Measurements from ENCODE around the gene GDPD2. TPM values are rescaled to one million over a fixed set of nuclear protein-coding genes. Genes with fewer than 3 reads are reported as not detected.
A peak's percentile ranks its signal among the peaks of the same experiment; 100 is the strongest.

The GDPD2 gene
- total and polyA plus RNA-seq, 2 donors (not counting 3 experiments of a cell fraction or from before 2014, with no cell fraction given) = 0.08 to 0.29 TPM

- Histone ChIP-seq H3K9ac (replicated peaks; ENCODE audit: extremely low read depth, insufficient read depth, low read length) (peak overlapping the region; percentile 79), H3K9me1 (replicated peaks; ENCODE audit: control insufficient read depth, extremely low read depth, insufficient read depth, low read length) (no peaks in the 10 kb centered on the region), H3K9me3 (replicated peaks; ENCODE audit: control insufficient read depth, insufficient read depth, low read length) (no peaks in the 10 kb centered on the region), H4K20me1 (replicated peaks; ENCODE audit: control insufficient read depth, extremely low read depth, insufficient read depth, low read length) (no peaks in the 10 kb centered on the region), H3K36me3 (ENCODE audit: control insufficient read depth in 2 of 2, extremely low read depth in 1 of 2, insufficient read depth in 2 of 2, low read length in 2 of 2) (no peaks in the 10 kb centered on the region), H3K79me2 (ENCODE audit: control insufficient read depth, insufficient read depth, low read length) (no peaks in the 10 kb centered on the region), H3K27me3 (ENCODE audit: control insufficient read depth in 2 of 2, insufficient read depth in 2 of 2, low read length in 2 of 2) (no peaks in the 10 kb centered on the region), H3K4me3 (replicated peaks in 1 of 3; ENCODE audit: insufficient read depth in 1 of 3, low read depth in 1 of 3, low read length in 3 of 3) (peak overlapping the region; percentile 39 to 86 (median 52)), H2AFZ (ENCODE audit: low read depth, low read length) (peak overlapping the region; percentile 95), H3K4me2 (ENCODE audit: insufficient read depth, low read length) (peak overlapping the region; percentile 41), H3K4me1 (ENCODE audit: control insufficient read depth, extremely low read depth, insufficient read depth, low read length) (peaks cover 9% of the 10 kb centered on the region), H3K27ac (ENCODE audit: insufficient read depth, low read depth, low read length) (peak overlapping the region; percentile 67)
- ChIA-PET CTCF (interaction anchor here (0.6 to 2.3 kb wide), 13 partner anchors 9 to 301 kb away, joined by 3 to 15 read pairs (median 4); partner anchors contain the start of genes GDPD2 and IGBP1), POLR2A (no interaction called here)
- dilution Hi-C loops (cut with MboI; ENCODE audit: extremely low pct_ligation_motif_present, low sequenced_read_pairs) (no loop called here), intact Hi-C loops (cut with micrococcal nuclease) (loop anchor here (1.0 kb wide), 1 partner anchor 301 kb away; the partner anchor contains the start of gene IGBP1)
- DNase-seq (ENCODE audit: low read depth, low spot score) (peak; percentile 49), FAIRE-seq (peak; percentile 72)
- TSS peak; percentile 40 for BruUV-seq (replicated peaks)
- TF ChIP-seq CTCF (IDR thresholded peaks at IDR 0.05; ENCODE audit: extremely low read depth in 1 of 2, insufficient read depth in 1 of 2, low read depth in 1 of 2, low read length in 2 of 2) (peak; percentile 60 to 81), GATA2 (IDR thresholded peaks at IDR 0.05; ENCODE audit: insufficient read depth, insufficient read length, low read depth, low read length) (no peak)
These were observed 10.8 kb downstream of the GDPD2 start for GRCh38 chrX:70433848-70434351.

- no TSS peak for BruUV-seq (replicated peaks)
- Histone ChIP-seq H3K27ac (ENCODE audit: insufficient read depth, low read depth, low read length) (peak overlapping the region; percentile 67), H3K9ac (replicated peaks; ENCODE audit: extremely low read depth, insufficient read depth, low read length) (peak overlapping the region; percentile 79), H2AFZ (ENCODE audit: low read depth, low read length) (peak overlapping the region; percentile 95), H3K9me3 (replicated peaks; ENCODE audit: control insufficient read depth, insufficient read depth, low read length) (no peaks in the 10 kb centered on the region), H4K20me1 (replicated peaks; ENCODE audit: control insufficient read depth, extremely low read depth, insufficient read depth, low read length) (no peaks in the 10 kb centered on the region), H3K4me2 (ENCODE audit: insufficient read depth, low read length) (peak overlapping the region; percentile 82), H3K36me3 (ENCODE audit: control insufficient read depth in 2 of 2, extremely low read depth in 1 of 2, insufficient read depth in 2 of 2, low read length in 2 of 2) (no peaks in the 10 kb centered on the region), H3K4me3 (replicated peaks in 1 of 3; ENCODE audit: insufficient read depth in 1 of 3, low read depth in 1 of 3, low read length in 3 of 3) (peak overlapping the region; percentile 39 to 86 (median 67)), H3K4me1 (ENCODE audit: control insufficient read depth, extremely low read depth, insufficient read depth, low read length) (peaks cover 9% of the 10 kb centered on the region), H3K79me2 (ENCODE audit: control insufficient read depth, insufficient read depth, low read length) (no peaks in the 10 kb centered on the region), H3K9me1 (replicated peaks; ENCODE audit: control insufficient read depth, extremely low read depth, insufficient read depth, low read length) (no peaks in the 10 kb centered on the region), H3K27me3 (ENCODE audit: control insufficient read depth in 2 of 2, insufficient read depth in 2 of 2, low read length in 2 of 2) (no peaks in the 10 kb centered on the region)
- ChIA-PET CTCF (interaction anchor here (0.8 to 2.3 kb wide), 9 partner anchors 9 to 301 kb away, joined by 3 to 15 read pairs (median 7); partner anchors contain the start of gene IGBP1), POLR2A (no interaction called here)
- dilution Hi-C loops (cut with MboI; ENCODE audit: extremely low pct_ligation_motif_present, low sequenced_read_pairs) (no loop called here), intact Hi-C loops (cut with micrococcal nuclease) (loop anchor here (1.0 kb wide), 1 partner anchor 301 kb away; the partner anchor contains the start of gene IGBP1)
- peak; percentile 97 for FAIRE-seq
- no peak for TF ChIP-seq MYC (IDR thresholded peaks at IDR 0.05; ENCODE audit: low read depth, low read length)
- TF ChIP-seq POLR2AphosphoS5 (IDR thresholded peaks at IDR 0.05; ENCODE audit: insufficient read depth, low read depth, low read length) = no peak
- TF ChIP-seq CTCF (IDR thresholded peaks at IDR 0.05; ENCODE audit: extremely low read depth in 1 of 2, insufficient read depth in 1 of 2, low read depth in 1 of 2, low read length in 2 of 2) = no peak
- no peak for TF ChIP-seq GATA2 (IDR thresholded peaks at IDR 0.05; ENCODE audit: insufficient read depth, insufficient read length, low read depth, low read length)
- TF ChIP-seq JUN (IDR thresholded peaks at IDR 0.05; ENCODE audit: borderline replicate concordance, insufficient read depth, insufficient read length, low read depth) = no peak
- TF ChIP-seq MAX (IDR thresholded peaks at IDR 0.05; ENCODE audit: insufficient read depth, insufficient read length) = no peak
- no peak for TF ChIP-seq FOS (IDR thresholded peaks at IDR 0.05; ENCODE audit: borderline replicate concordance, insufficient read depth, low read length)
- no peak for TF ChIP-seq POLR2A (IDR thresholded peaks at IDR 0.05; ENCODE audit: low read depth, low read length)
- TF ChIP-seq EZH2 (IDR thresholded peaks at IDR 0.05; ENCODE audit: borderline replicate concordance, low read depth, low read length, severe bottlenecking) = no peak
- peak; percentile 58 for DNase-seq (ENCODE audit: low read depth, low spot score)
These were observed 11.3 kb downstream of the GDPD2 start for GRCh38 chrX:70434352-70434866.
